PC-9 (cell line): ENCODE measurements around the gene HTT.

ENCODE experiments used
- EZH2 ChIP-seq: fragments of 200-600 bp; sonication (generic); IDR thresholded peaks from 2 replicates; pipeline ENCODE4 v1.8.0; 2017; ENCODE audit warnings: antibody characterized with exemption, low read depth
- TF ChIP-seq, protein P1 (sequence below): fragments of 200-600 bp; sonication (generic); conservative IDR thresholded peaks from 2 replicates; pipeline ENCODE4 v1.6.1; 2017; ENCODE audit warnings: mixed run types, antibody characterized with exemption, mild to moderate bottlenecking, moderate library complexity

DNA sequence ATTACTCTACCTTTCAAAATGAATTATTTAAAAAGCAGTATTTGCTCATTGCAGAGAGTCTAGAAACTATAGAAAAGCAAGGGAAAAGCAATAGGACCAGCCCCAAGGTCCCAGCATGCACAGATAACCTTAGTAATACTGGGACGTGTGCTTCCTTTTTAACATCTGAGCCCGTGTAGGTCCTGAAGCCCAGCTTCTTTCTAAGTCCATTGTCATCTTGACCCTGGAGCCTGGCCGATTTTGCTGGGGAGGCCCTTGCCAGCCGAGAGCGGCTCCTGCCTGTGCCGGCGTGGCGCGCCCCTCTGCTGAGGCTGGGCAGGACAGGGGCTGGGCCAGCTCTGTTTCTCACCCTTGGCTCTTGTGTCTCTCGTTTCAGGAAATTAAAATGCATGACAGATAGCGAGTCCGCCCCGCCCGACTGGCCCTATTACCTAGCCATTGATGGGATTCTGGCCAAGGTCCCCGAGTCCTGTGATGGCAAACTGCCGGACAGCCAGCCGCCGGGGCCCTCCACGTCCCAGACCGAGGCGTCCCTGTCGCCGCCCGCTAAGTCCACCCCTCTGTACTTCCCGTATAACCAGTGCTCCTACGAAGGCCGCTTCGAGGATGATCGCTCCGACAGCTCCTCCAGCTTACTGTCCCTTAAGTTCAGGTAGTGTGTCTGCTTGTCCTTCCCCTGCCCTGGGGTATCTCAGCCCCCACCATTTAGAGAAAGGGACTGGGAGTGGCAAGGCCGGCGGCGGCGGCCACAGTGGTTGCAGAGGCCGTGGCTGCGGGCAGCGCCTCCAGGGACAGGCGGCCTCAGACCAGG, 178.6 kb downstream of the HTT start:
- TF ChIP-seq, protein P1, sequence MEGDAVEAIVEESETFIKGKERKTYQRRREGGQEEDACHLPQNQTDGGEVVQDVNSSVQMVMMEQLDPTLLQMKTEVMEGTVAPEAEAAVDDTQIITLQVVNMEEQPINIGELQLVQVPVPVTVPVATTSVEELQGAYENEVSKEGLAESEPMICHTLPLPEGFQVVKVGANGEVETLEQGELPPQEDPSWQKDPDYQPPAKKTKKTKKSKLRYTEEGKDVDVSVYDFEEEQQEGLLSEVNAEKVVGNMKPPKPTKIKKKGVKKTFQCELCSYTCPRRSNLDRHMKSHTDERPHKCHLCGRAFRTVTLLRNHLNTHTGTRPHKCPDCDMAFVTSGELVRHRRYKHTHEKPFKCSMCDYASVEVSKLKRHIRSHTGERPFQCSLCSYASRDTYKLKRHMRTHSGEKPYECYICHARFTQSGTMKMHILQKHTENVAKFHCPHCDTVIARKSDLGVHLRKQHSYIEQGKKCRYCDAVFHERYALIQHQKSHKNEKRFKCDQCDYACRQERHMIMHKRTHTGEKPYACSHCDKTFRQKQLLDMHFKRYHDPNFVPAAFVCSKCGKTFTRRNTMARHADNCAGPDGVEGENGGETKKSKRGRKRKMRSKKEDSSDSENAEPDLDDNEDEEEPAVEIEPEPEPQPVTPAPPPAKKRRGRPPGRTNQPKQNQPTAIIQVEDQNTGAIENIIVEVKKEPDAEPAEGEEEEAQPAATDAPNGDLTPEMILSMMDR: no peak
- TF ChIP-seq EZH2: no peak
